Right lung (tissue), 10 donors: ENCODE measurements around the gene HCST. TPM values are rescaled to one million over a fixed set of nuclear protein-coding genes. Genes with fewer than 3 reads are reported as not detected.
A peak's percentile ranks its signal among the peaks of the same experiment; 100 is the strongest.
"Not testable (repeated sequence)": the region's sequence is repeated elsewhere in the genome, so short reads cannot be mapped to it uniquely, and the experiment has no call there.

Experiments used
- DNase-seq, 2 donors: peaks; one replicate each; pipeline ENCODE4 v3.0.0-alpha.2; 2013
- long read RNA-seq, 8 donors: transcript quantifications; one replicate each; lab custom pipeline, GENCODE V29; 2026
- polyA plus RNA-seq, 5 donors: library from polyadenylated mRNA; unstranded; fragments of 120-200 nt; gene quantifications; one replicate each; pipeline versions ENCODE4 v1.2.1 to v1.2.3, GENCODE V29; 2013; ENCODE audit warnings: inconsistent platforms in 1 of 5, low replicate concordance in 1 of 5; ENCODE audit not compliant: insufficient read length in 5 of 5, insufficient read depth in 1 of 5

HCST gene, protein sequence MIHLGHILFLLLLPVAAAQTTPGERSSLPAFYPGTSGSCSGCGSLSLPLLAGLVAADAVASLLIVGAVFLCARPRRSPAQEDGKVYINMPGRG
- 1 to 10 TPM; 5.0 to 7.9 (median 6.0) TPM for polyA plus RNA-seq
- long read RNA-seq, donor 1, partial matches to known transcripts = 0 of 4 reads
- long read RNA-seq, donor 1, other reads (novel, unspliced or antisense) = 0 of 4 reads
- long read RNA-seq, donor 2, partial matches to known transcripts = 0 of 2 reads
- long read RNA-seq, donor 2, other reads (novel, unspliced or antisense) = 0 of 2 reads
- long read RNA-seq, donor 3, partial matches to known transcripts = 0 of 3 reads
- long read RNA-seq, donor 3, other reads (novel, unspliced or antisense) = 0 of 3 reads
- long read RNA-seq, donor 4, partial matches to known transcripts = 0 of 3 reads
- long read RNA-seq, donor 4, other reads (novel, unspliced or antisense) = 0 of 3 reads
- long read RNA-seq, donor 5, partial matches to known transcripts = 0 of 3 reads
- long read RNA-seq, donor 5, other reads (novel, unspliced or antisense) = 0 of 3 reads
- long read RNA-seq, donor 6, partial matches to known transcripts = 0 of 4 reads
- long read RNA-seq, donor 6, other reads (novel, unspliced or antisense) = 0 of 4 reads
- long read RNA-seq, donor 7, partial matches to known transcripts = 0 of 1 reads
- long read RNA-seq, donor 7, other reads (novel, unspliced or antisense) = 0 of 1 reads
- long read RNA-seq, donor 8 = 0 reads

DNA sequence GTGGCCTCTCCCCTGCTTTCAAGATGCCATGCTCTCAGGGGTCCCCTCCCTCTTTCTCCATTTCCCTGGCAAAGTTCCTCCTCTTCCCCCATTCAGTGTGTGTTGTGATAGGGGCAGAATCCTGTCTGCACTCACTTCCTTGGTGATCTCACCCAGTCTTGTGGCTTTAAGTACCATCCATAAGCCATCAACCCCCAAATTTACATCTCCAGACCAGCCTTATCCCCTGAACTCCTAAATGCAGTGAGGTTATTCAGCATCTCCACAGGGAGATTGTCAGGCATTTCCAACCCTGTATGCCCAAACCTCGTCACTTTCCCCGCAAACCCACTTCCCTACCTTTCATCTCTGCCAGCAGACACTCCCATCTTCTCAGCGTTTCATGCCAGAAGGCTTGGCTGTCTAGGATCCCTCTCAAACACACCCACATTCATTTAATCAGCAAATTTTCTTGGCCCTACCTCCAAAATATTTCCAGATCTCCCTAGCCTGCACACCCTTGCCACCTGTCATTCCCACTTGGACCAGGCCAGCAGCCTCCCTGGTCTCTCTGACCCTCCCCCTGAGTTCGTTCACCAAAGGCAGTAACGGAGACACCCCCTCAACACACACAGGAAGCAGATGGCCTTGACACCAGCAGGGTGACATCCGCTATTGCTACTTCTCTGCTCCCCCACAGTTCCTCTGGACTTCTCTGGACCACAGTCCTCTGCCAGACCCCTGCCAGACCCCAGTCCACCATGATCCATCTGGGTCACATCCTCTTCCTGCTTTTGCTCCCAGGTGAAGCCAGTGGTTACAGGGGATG is at the start of gene HCST:
Gene HCST, plus strand, starts transcription at position 676 of the 808 bp plus-strand sequence. Its CDS starts 65 bp downstream, at position 741.
- DNase-seq = no peak

DNA sequence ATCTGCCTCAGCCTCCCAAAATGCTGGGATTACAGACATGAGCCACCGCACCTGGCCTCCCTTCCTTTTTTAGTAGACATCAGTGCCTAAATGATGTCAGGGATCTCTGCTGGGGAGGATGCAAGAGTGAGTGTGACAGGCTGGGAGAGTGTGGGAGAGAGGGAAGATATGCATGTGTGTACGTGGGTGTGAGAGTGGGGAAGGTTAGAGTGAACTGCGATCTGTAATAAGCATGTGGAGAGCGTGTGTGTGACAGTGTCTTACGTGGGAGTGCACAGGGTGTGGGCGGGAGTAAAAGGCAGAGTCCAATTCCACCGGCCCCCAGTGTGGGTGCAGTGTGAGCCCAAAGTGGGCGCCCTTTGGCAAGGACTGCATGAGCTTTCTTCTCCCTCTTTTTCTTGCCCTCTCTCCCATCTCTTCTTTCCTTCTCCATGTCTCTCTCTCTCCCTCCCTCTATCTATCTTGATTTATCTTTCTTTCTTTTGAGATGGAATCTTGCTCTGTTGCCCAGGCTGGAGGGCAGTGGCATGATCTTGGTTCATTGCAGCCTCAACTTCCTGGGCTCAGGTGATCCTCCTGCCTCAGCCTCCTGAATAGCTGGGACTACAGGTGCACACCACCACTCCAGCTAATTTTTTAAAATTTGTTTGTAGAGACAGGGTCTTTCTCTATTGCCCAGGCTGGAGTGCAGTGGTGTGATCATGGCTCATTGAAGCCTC is 49.1 kb upstream of the HCST start:
- no peak for DNase-seq

DNA sequence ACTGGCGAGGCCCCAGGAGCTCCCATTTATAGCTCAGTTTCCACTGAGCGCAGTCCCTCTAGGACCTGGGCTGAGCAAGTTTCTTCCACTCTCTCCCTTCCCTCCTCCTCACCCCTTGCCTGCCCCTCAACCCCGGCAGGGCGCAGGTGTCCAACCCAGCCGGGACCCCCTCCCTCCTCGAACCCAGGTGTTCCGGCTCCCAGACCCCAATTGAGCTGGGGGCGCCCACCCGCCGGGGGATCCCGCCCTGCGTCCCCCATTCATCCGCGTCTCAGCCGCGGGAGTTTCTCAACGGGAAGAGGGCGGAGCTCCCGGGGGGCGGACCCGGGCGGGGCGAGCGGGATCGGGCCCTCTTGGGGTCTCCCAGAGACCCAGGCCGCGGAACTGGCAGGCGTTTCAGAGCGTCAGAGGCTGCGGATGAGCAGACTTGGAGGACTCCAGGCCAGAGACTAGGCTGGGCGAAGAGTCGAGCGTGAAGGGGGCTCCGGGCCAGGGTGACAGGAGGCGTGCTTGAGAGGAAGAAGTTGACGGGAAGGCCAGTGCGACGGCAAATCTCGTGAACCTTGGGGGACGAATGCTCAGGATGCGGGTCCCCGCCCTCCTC is 45.7 kb upstream of the HCST start, which contains the start of gene KIRREL2:
Gene KIRREL2, plus strand, starts transcription at position 366 of the 604 bp plus-strand sequence. Its CDS starts 209 bp downstream, at position 575.
- no peak for DNase-seq

DNA sequence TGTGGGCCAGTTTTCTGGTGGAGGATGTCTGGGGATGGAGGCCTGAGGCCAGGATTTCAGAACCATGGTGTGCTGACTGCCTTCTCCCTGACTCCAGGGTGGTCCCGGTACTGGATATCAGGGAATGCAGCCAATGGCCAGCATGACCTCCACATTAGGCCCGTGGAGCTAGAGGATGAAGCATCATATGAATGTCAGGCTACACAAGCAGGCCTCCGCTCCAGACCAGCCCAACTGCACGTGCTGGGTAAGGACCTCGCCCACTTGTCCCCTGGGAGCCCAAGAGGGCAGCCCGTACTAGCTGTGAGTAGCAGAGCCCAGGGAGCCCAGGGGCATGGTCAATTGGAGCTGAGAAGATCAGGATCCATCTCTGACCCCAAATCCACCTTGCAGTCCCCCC is 44.0 kb upstream of the HCST start:
- no peak for DNase-seq

DNA sequence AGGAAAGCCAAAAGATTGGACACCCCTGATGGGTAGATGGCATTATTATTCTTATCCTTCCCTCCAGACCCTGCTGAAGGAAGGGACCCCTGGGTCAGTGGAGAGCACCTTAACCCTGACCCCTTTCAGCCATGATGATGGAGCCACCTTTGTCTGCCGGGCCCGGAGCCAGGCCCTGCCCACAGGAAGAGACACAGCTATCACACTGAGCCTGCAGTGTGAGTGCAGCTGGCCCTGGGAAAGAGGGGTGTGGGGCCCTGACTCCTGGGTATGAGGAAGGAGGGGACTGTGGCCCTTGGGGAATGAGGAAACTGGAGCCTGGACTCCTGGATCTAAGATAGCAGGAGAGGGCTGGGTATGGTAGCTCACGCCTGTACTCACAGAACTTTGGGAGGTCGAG is 42.9 kb upstream of the HCST start:
- DNase-seq = no peak

DNA sequence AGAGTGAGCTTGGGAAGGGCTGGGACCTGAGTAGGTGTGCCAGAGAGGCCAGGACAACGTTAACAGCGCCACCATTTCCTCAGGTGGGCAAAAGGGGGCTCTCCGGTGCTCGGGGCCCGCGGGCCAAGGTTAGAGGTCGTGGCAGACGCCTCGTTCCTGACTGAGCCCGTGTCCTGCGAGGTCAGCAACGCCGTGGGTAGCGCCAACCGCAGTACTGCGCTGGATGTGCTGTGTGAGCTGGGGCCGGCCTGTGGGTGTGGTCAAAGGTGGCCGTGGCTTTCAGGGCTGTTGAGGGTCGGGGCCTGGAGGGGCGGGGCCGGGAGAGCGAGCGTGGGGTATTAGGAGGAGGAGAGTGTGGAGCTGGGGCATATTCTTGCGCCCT is 41.9 kb upstream of the HCST start:
- no peak for DNase-seq

DNA sequence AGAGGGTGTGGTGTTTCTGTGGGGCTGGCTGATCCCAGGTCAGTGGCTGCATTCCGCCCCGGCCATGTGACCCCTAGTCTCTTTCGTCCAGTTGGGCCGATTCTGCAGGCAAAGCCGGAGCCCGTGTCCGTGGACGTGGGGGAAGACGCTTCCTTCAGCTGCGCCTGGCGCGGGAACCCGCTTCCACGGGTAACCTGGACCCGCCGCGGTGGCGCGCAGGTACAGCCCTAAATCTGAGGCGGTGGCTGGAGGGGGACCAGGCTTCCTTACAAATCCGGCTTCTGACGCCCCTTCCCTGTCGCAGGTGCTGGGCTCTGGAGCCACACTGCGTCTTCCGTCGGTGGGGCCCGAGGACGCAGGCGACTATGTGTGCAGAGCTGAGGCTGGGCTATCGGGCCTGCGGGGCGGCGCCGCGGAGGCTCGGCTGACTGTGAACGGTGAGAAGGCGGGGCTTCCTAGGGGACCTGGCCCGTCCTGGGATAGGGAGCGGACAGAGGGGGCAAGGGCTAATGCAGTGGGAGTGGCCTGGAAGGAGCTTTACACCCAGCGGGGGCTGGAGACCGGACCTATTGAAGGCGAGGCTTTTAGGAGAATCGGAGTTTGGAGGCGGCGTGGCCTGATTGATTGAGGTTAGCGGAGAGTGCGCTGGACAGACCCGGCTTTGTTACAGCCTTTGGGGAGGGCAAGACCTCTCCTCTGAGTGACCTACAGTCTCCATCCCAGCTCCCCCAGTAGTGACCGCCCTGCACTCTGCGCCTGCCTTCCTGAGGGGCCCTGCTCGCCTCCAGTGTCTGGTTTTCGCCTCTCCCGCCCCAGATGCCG is 41.3 kb upstream of the HCST start:
- no peak for DNase-seq

DNA sequence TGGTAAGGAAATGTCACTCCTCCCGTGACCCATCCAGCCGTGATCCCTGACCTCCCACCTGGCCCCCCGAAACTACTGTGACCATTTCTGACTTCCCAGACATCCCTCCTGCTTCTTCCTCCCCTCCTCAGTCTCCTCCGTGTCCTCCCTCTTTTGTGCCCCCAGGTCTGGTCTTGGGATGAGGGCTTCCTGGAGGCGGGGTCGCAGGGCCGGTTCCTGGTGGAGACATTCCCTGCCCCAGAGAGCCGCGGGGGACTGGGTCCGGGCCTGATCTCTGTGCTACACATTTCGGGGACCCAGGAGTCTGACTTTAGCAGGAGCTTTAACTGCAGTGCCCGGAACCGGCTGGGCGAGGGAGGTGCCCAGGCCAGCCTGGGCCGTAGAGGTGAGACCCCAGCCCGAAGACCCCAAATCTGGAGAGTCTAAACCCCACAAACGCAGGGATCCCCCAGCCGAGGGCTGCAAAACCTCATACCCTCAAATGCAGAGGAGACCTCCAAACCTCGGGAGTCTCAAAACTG is 40.6 kb upstream of the HCST start:
- no peak for DNase-seq

DNA sequence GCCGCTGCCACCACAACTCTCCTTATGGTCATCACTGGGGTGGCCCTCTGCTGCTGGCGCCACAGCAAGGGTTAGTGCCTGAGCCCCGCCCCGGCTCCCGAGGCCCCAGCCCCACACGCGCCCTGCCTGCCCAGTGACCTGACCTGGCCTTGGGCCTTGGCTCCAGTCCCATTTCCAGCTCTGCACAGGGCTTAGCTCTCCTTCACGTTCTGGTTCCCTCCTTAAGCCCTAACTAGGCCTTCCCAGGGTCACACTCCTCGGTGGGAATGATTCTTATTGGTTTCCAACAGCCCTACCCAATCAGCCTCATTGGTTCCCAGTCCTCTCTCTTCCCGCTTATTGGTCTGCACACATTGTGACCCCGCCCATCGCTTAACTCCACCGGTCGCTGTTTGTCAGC is 39.8 kb upstream of the HCST start:
- DNase-seq = no peak

DNA sequence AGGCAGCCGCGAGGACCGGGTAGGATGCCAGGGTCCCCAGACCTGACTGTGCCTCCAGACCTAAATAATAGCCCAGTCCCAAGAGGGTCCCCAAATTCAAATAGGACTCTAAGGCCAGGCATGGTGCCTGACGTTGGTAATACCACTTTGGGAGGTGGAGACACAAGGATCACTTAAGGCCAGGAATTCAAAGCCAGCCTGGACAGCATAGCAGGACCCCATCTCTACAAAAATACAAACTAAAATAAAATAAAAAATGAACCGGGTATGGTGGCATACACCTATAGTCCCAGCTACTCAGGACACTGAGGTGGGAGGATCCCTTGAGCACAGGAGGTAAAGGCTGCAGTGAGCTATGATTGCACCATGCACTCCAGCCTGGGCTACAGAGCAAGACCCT is 39.3 kb upstream of the HCST start:
- no peak for DNase-seq

DNA sequence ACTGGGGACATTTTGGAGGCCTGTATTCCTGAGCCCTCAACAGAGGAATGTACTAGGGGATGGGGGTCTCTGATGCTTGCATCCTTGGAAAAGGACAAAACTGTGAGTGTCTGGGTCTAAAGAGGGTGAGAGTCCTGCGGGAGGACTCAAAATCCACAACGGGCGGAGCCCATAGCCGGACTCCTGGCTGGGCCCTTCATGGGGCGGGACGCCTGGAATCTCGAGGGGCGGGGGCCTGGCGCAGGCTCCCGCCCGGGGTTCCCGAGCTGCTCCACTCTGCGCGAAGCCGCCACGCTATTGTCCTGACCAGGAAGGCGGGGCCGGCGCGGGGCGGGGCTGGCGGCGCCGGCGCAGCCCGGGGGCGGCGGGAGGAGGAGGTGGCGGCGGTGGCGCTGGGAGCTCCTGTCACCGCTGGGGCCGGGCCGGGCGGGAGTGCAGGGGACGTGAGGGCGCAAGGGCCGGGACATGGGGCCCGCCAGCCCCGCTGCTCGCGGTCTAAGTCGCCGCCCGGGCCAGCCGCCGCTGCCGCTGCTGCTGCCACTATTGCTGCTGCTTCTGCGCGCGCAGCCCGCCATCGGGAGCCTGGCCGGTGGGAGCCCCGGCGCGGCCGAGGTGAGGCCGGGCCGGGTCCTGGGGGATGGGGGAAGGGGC is 34.0 kb upstream of the HCST start, which contains the start of gene APLP1:
Gene APLP1, plus strand, starts transcription at position 403 of the 651 bp plus-strand sequence. Its CDS starts 63 bp downstream, at position 466.
- peak; percentile 35 to 49 for DNase-seq

DNA sequence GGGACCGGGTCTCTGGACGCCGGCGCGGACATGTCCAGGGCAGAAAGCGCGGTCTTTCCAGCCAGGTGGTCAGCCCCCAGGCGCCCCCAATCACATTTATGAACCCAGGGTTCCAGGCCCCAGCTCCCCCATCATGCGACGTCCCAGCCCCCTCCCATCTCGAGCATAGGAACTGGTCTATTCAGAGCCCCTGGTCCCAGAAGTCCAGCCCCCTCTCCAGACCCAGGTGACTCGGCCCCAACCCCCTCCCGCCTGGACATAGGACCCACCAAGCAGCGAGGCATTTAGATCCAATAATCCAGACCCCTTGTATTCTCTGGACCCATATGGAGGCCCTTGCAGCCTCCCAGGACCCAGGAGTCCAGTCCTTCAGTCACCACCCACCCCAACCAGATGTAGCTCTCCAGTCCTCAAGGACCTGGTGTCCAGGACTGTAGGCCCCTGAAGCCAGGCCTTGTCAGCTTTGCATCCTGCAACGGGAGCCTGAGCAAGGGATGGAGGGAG is 33.5 kb upstream of the HCST start:
- no peak for DNase-seq

DNA sequence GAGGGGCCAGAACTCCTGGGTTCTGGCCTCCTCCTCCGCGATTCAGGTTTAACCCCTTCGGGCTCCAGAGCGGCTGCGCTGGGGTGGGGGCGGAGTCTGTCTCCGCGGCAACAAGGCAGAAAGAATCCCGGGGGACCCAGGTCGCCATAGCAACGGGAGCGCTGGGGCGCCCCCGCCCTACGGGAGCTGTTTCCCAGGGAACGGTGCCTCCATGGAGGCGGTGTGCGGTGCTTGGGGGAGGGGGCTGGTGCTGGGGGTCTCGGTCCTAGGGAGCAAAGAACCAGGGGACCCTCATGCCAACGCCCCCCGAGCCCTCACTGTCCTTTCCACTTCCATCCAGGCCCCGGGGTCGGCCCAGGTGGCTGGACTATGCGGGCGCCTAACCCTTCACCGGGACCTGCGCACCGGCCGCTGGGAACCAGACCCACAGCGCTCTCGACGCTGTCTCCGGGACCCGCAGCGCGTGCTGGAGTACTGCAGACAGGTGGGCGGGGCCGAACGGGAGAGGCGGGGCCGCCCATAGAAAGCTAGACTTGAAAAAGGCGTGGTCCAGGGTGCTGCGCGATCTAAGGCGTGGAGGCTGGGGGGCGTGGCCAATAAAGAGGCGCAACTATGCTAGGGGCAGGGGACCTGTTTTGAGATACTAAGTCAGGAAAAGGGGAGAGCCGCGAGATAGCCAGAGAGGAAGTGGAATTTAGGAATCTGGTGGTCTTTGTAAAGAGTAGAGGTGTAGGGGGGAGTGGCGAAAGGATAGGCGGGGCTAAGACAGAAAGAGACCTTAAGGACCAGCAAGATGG is 32.8 kb upstream of the HCST start:
- DNase-seq = no peak

DNA sequence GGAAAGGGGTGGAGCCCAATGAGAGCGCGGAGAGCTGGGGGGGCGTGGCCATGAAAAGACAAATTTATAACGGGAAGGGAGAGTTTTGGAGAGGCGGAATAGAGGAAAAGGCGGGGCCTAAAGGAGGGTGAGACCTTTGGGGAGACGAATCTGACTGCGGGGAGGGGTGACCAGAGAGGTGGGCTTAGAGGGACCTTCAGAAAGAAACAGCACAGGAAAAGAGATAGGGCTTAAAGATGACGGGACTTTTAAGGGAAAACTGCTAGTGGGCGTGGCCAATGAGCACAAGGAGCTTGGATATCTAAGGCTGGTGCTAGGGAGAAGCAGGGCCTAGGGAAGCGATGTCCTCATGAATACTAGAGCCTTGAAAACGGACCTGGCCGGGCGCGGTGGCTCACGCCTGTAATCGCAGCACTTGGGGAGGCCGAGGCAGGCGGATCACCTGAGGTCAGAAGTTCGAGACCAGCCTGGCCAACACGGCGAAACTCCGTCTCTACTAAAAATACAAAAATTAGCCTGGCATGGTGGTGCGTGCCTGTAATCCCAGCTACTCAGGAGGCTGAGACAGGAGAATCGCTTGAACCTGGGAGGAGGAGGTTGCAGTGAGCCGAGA is 32.1 kb upstream of the HCST start:
- DNase-seq = not testable (repeated sequence)

DNA sequence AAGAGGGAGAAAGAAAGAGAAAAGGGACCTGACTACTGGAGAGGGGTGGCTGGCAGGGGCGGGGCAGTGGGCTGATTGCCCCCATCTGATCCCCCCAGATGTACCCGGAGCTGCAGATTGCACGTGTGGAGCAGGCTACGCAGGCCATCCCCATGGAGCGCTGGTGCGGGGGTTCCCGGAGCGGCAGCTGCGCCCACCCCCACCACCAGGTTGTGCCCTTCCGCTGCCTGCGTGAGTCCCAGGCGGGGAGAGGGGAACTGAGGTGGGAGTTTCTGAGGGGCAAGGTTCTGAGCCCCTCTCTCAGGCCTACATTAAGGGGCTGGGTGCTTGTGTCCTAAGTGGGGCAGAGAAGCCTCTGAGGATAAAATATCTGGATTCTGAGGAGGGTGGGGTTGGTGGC is 31.5 kb upstream of the HCST start:
- no peak for DNase-seq

DNA sequence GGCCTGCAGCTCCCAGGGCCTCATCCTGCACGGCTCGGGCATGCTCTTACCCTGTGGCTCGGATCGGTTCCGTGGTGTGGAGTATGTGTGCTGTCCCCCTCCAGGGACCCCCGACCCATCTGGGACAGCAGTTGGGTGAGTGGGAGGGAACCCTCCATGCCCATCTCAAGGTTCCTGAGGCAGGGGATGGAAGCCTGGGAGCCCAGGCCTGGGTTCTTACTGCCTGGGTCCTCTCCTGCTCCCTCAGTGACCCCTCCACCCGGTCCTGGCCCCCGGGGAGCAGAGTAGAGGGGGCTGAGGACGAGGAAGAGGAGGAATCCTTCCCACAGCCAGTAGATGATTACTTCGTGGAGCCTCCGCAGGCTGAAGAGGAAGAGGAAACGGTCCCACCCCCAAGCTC is 30.7 kb upstream of the HCST start:
- no peak for DNase-seq

DNA sequence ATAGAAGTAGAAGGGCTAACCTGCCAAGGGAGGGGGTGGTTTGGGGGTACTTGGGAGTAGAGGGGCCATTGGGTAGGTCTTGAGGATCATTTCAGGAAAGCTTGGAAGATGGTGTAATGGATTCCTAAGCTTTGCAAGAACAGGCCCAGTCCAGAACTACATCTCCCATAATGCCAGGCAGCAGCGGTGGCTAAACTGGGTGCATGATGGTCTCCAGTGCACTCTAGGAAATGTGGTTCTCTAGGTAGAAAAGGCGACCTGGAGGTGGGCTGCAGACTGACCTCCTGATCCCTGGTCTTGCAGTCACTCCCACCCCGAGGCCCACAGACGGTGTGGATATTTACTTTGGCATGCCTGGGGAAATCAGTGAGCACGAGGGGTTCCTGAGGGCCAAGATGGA is 30.1 kb upstream of the HCST start:
- no peak for DNase-seq
